Kidney epithelial cell (primary cell): ENCODE data around the gene ANKRD45. TPM values are rescaled to one million over a fixed set of nuclear protein-coding genes. Genes with fewer than 3 reads are reported as not detected.
"Not testable (repeated sequence)": the region's sequence is repeated elsewhere in the genome, so short reads cannot be mapped to it uniquely, and the experiment has no call there.

Experiments
- DNase-seq: peaks from one replicate; pipeline ENCODE4 v3.0.0-alpha.2; 2010; ENCODE audit warnings: low read depth
- H3K27me3 ChIP-seq: 2 replicates; pipeline ENCODE4 v1.6.0; 2011; ENCODE audit warnings: low read length; ENCODE audit not compliant: control insufficient read depth, insufficient read depth
- H3K36me3 ChIP-seq: 2 replicates; pipeline ENCODE4 v1.5.1; 2011; ENCODE audit warnings: low read length; ENCODE audit not compliant: control insufficient read depth, insufficient read depth
- H3K4me3 ChIP-seq: 2 replicates; pipeline ENCODE4 v1.5.1; 2011; ENCODE audit warnings: low read depth, mild to moderate bottlenecking, control low read depth, low read length
- total RNA-seq: library from RNA; depleted of rRNA; stranded (reverse); fragments of >200 nt; gene quantifications from 2 replicates; pipeline ENCODE4 v1.2.3, GENCODE V29; 2015
- TF ChIP-seq, protein P1 (sequence below): IDR thresholded peaks from 2 replicates; pipeline ENCODE4 v1.5.1; 2011; ENCODE audit warnings: mild to moderate bottlenecking, moderate library complexity, low read length, control low read depth, inconsistent platforms; ENCODE audit not compliant: insufficient read depth, poor library complexity, severe bottlenecking

Gene ANKRD45
- total RNA-seq, 1 donor from 2014 or later = 0.67 TPM

DNA sequence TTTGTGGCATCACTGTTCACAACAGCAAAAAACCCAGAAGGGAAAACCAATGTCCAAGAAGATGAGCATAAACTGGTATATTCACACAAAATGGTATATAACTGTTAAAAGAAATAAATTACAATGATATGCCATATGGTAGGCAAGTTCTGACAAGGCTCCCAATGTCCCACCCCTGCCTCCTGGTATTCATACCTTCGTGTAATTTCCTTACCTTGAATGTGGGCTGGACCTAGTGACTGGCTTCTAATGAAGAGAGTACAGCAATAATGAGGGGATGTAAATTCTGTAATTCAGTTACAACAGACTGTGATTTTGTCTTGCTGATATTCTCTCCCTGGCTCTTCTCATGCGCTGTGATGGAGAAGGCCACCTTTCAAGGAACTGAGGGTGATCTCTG, 9.3 kb downstream of the ANKRD45 start:
- Histone ChIP-seq H3K27me3 (no peaks in the 10 kb centered on the region), H3K4me3 (no peak overlapping the region), H3K36me3 (no peaks in the 10 kb centered on the region)
- DNase-seq = no peak
- TF ChIP-seq, protein P1, sequence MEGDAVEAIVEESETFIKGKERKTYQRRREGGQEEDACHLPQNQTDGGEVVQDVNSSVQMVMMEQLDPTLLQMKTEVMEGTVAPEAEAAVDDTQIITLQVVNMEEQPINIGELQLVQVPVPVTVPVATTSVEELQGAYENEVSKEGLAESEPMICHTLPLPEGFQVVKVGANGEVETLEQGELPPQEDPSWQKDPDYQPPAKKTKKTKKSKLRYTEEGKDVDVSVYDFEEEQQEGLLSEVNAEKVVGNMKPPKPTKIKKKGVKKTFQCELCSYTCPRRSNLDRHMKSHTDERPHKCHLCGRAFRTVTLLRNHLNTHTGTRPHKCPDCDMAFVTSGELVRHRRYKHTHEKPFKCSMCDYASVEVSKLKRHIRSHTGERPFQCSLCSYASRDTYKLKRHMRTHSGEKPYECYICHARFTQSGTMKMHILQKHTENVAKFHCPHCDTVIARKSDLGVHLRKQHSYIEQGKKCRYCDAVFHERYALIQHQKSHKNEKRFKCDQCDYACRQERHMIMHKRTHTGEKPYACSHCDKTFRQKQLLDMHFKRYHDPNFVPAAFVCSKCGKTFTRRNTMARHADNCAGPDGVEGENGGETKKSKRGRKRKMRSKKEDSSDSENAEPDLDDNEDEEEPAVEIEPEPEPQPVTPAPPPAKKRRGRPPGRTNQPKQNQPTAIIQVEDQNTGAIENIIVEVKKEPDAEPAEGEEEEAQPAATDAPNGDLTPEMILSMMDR = no peak

DNA sequence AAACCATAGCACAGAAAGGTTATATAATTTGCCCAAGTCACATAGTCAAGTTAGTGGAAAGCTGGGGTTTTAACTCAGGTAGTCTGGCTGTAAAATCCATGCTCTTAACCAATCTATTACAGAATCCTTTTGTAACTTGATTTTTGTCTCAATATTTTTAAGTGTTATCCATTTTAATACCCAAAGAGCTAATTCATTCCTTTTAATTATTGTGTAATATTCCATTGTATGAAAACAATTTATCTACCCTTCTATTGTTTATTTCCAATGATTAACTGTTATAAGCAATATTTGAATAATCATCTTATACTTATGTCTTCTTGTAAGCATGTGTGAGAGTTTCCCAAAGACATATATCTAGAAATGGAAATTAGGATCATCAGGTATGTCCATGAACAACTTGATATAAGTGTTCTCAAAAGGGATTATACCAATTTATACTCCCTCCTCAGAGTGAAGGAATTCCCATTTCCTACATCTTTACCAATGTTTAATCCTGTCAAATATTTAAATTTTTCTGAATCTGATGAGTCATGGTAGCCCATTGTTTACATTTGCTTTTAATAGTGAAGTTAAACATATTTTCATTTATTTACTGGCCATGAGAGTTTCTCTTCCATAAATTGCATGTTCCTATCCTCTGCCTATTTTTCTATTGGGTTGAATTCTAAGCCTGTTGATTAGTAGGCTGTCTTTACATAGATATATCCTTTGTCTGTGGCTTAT, 20.6 kb downstream of the ANKRD45 start:
- H3K4me3 ChIP-seq = no peak overlapping the region
- no peaks in the 10 kb centered on the region for H3K36me3 ChIP-seq
- TF ChIP-seq, protein P1 = no peak
- no peak for DNase-seq
- no peaks in the 10 kb centered on the region for H3K27me3 ChIP-seq

DNA sequence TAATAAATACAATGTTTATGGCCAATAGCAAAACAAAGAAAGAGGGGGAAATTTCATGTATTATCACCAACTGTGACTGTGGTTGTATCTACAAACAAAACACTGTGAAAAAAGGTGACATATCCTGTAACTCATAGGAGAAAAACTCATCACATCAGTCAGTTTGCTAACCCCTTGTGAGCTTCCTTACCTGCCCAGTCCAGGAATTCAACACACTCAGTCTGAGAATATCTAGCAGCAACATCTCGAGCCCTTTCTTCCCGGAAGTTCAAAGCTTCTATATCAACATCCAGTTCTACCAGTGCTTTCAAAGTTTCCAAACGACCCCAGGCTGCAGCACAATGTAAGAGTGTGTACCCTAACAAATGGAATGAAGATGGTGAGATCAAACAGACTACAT, 23.0 kb downstream of the ANKRD45 start:
- H3K4me3 ChIP-seq = no peak overlapping the region
- TF ChIP-seq, protein P1 = no peak
- H3K27me3 ChIP-seq = no peaks in the 10 kb centered on the region
- no peaks in the 10 kb centered on the region for H3K36me3 ChIP-seq
- no peak for DNase-seq

DNA sequence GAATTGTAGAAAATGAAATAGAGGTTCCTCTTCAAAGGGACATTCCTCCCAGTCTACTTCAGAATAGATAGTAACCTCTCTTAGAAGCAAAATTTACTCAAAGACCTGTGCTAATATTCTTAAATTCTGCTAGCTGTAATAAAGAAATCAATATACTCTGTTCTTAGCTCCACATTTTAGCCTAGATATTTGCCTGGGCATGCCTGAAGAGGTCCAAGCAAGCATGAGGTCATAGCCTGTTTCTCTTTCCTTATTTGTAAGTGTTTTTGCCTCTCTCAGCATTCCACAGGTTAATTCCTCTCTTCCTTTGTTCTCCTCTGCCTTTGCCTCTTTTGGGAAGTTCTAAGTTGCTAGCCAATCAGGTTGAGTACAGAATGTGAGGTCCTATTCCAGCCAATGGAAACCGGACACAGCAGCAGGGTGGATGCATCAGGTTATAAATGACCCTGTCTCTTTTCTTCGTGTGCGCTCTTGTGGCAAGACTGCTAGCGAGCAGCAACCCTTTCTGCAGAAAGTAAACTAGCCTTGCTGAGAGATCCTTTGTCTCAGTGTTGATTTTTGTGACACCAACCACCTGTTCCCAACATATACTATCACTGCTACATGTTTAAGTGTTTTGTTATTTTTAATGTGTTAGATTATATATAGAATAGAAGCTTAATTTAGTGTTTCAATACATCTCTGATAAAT, 27.1 kb downstream of the ANKRD45 start:
- not testable (repeated sequence) for H3K4me3 ChIP-seq, H3K36me3 ChIP-seq, H3K27me3 ChIP-seq, DNase-seq

DNA sequence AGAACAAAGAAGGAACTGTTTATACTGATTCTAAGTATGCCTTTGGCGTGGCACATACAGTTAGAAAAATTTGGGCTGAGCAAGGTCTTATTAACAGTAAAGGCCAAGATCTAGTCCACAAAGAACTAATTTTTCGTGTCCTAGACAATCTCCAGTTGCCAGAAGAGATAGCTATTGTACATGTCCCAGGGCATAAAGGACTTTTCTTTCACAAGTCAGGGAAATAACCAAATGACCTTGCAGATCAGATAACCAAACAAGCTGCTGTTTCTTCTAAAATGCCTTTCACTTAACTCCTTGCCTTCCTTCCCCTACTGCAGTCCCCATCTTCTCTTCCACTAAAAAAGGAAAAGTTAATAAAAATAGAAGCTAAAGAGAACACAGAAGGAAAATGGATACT, 30.5 kb downstream of the ANKRD45 start:
- TF ChIP-seq, protein P1 = no peak
- Histone ChIP-seq H3K36me3 (no peaks in the 10 kb centered on the region), H3K27me3 (no peaks in the 10 kb centered on the region), H3K4me3 (no peak overlapping the region)
- no peak for DNase-seq

DNA sequence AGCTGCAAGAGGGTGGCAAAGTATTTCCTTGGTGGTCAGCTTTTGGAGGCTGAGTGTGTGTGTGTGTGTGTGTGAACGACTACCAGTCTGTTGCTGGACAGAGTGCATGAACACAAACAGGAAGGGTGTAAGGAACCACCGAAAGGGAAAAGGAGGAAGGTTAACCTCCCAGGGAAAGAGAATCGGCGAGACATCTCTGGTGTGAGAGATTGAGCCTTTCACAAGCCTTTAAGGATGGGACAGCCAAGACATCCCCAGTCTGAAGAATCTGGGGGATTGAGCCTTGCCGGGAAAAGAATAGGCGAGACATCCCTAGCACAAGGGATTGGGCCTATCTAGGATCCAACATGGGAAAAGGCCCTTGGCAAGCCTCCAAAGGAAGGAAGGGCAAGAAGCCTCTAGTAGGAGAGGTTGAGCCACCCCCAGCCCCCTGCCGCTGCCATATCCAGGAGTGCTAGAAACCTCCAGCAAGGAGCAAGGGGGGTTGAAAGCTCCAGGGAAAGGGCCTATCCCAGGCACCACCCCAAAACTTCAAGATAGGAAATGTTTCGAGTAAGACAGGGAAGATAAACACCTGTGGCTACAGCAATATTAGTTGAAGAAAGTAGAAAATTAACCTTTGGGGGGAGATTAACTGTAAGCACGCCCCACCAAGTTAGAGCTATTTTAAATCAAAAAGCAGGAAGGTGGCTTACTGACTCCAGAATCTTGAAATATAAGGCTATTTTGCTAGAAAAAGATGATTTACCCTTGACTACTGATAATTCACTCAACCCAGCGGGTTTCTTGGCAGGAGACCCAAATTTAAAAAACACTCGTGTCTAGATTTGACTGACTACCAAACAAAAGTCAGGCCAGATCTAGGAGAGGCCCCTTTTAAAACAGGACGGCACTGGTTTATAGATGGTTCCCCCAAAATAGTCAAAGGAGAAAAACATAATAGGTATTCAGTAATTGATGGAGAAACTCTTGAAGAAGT, 31.3 kb downstream of the ANKRD45 start:
- DNase-seq = no peak
- TF ChIP-seq, protein P1 = no peak
- no peaks in the 10 kb centered on the region for H3K27me3 ChIP-seq
- H3K4me3 ChIP-seq = no peak overlapping the region
- no peaks in the 10 kb centered on the region for H3K36me3 ChIP-seq

DNA sequence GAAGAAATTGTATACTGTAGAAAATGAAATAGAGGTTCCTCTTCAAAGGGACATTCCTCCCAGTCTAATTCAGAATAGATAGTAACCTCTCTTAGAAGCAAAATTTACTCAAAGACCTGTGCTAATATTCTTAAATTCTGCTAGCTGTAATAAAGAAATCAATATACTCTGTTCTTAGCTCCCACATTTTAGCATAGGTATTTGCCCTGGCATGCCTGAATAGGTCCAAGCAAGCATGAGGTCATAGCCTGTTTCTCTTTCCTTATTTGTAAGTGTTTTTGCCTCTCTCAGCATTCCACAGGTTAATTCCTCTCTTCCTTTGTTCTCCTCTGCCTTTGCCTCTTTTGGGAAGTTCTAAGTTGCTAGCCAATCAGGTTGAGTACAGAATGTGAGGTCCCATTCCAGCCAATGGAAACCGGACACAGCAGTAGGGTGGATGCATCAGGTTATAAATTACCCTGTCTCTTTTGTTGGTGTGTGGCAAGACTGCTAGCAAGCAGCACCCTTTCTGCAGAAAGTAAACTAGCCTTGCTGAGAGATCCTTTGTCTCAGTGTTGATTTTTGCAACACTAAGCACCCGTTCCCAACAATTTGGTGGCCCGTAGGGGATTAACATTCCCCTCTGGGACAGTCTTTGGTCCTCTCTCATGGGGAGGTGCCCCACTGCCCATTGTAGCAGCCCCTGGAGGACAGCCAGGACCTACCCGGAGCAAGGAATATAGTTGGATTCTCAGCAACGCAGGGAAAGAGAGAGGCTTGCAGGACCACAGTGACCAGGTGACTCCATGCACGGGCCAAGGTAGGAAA, 32.2 kb downstream of the ANKRD45 start:
- not testable (repeated sequence) for H3K27me3 ChIP-seq, DNase-seq, H3K4me3 ChIP-seq, H3K36me3 ChIP-seq
